DOHH2 (cell line): Measurements from ENCODE around the gene NPIPB6.

Source experiments
- H3F3A ChIP-seq: fragments of 200-600 bp; sonication (generic), shearing (Covaris generic); 2 replicates; pipeline ENCODE4 v1.6.0; 2016; ENCODE audit warnings: antibody characterized with exemption, mild to moderate bottlenecking; ENCODE audit not compliant: control insufficient read depth, insufficient read depth
- H3K27ac ChIP-seq: fragments of 200-600 bp; sonication (generic); 2 replicates; pipeline ENCODE4 v1.5.1; 2014; ENCODE audit warnings: low read depth, mild to moderate bottlenecking, low read length, moderate library complexity
- H3K27me3 ChIP-seq: fragments of 200-600 bp; sonication (generic); 2 replicates; pipeline ENCODE4 v1.6.1; 2014; ENCODE audit warnings: mild to moderate bottlenecking, low read length, mixed read lengths; ENCODE audit not compliant: control insufficient read depth
- H3K36me3 ChIP-seq: fragments of 200-600 bp; sonication (generic); 2 replicates; pipeline ENCODE4 v1.6.1; 2014; ENCODE audit warnings: mild to moderate bottlenecking, low read length, moderate library complexity, mixed read lengths; ENCODE audit not compliant: control insufficient read depth
- H3K4me1 ChIP-seq: fragments of 200-600 bp; sonication (generic); 2 replicates; pipeline ENCODE4 v1.6.1; 2014; ENCODE audit warnings: mild to moderate bottlenecking, low read length, mixed read lengths; ENCODE audit not compliant: control insufficient read depth
- H3K4me2 ChIP-seq: fragments of 200-600 bp; sonication (generic); 2 replicates; pipeline ENCODE4 v1.6.0; 2014; ENCODE audit warnings: mild to moderate bottlenecking, low read length, moderate library complexity
- H3K4me3 ChIP-seq: fragments of 200-600 bp; sonication (generic); 2 replicates; pipeline ENCODE4 v1.5.1; 2014; ENCODE audit warnings: mild to moderate bottlenecking, low read length, mixed read lengths
- H3K79me2 ChIP-seq: fragments of 200-600 bp; sonication (generic); 2 replicates; pipeline ENCODE4 v1.6.1; 2014; ENCODE audit warnings: mild to moderate bottlenecking, low read length, mixed read lengths; ENCODE audit not compliant: control insufficient read depth
- H3K9me2 ChIP-seq: fragments of 200-600 bp; sonication (generic); replicated peaks from 2 replicates; pipeline ENCODE4 v1.6.1; 2014; ENCODE audit warnings: mild to moderate bottlenecking, low read length, mixed read lengths; ENCODE audit not compliant: control insufficient read depth
- H3K9me3 ChIP-seq: fragments of 200-600 bp; sonication (generic); 2 replicates; pipeline ENCODE4 v1.6.1; 2014; ENCODE audit warnings: antibody characterized with exemption, low read length, mixed read lengths; ENCODE audit not compliant: control insufficient read depth, insufficient read depth
- H4K20me1 ChIP-seq: fragments of 200-600 bp; sonication (generic); 2 replicates; pipeline ENCODE4 v1.6.0; 2014; ENCODE audit warnings: low read depth, mild to moderate bottlenecking, antibody characterized with exemption, low read length, moderate library complexity; ENCODE audit not compliant: control insufficient read depth, insufficient read depth
- CTCF ChIP-seq: fragments of 200-600 bp; sonication (generic); IDR thresholded peaks from one replicate; pipeline ENCODE4 v1.5.1; 2014; ENCODE audit warnings: antibody characterized with exemption, mild to moderate bottlenecking, low read depth, low read length; ENCODE audit not compliant: poor library complexity, severe bottlenecking
- EZH2phosphoT487 ChIP-seq: fragments of 200-600 bp; sonication (generic); IDR thresholded peaks from 2 replicates; pipeline ENCODE4 v1.6.1; 2017; ENCODE audit warnings: borderline replicate concordance, mild to moderate bottlenecking, antibody characterized with exemption, low read length, moderate library complexity, mixed read lengths

Gene NPIPB6

GRCh38 chr16:28300327-28300726, 63.0 kb downstream of the NPIPB6 start:
- H3K9me2 ChIP-seq: no peaks in the 10 kb centered on the region
- H3K4me3 ChIP-seq: no peak overlapping the region
- no peaks in the 10 kb centered on the region for H3K4me1 ChIP-seq
- H3K27me3 ChIP-seq: peaks cover 20% of the 10 kb centered on the region
- no peaks in the 10 kb centered on the region for H3K79me2 ChIP-seq
- no peak overlapping the region for H3K27ac ChIP-seq
- no peaks in the 10 kb centered on the region for H3K36me3 ChIP-seq
- no peak overlapping the region for H3K4me2 ChIP-seq
- TF ChIP-seq CTCF (no peak), EZH2phosphoT487 (no peak)
- H4K20me1 ChIP-seq: no peaks in the 10 kb centered on the region
- H3F3A ChIP-seq: no peaks in the 10 kb centered on the region
- H3K9me3 ChIP-seq: no peaks in the 10 kb centered on the region

- no peak for TF ChIP-seq CTCF
- no peak for TF ChIP-seq EZH2phosphoT487
- Histone ChIP-seq H3K36me3 (no peaks in the 10 kb centered on the region), H3K4me1 (no peaks in the 10 kb centered on the region), H3K27me3 (peaks cover 39% of the 10 kb centered on the region), H3K4me2 (no peak overlapping the region), H3K27ac (no peak overlapping the region), H3K9me2 (no peaks in the 10 kb centered on the region), H3K4me3 (no peak overlapping the region), H3K9me3 (no peaks in the 10 kb centered on the region), H4K20me1 (no peaks in the 10 kb centered on the region), H3F3A (no peaks in the 10 kb centered on the region), H3K79me2 (no peaks in the 10 kb centered on the region)
These were observed 64.8 kb downstream of the NPIPB6 start for GRCh38 chr16:28298511-28298878.

GRCh38 chr16:28297784-28298510, 65.4 kb downstream of the NPIPB6 start:
- no peaks in the 10 kb centered on the region for H3K79me2 ChIP-seq
- H3K4me2 ChIP-seq: no peak overlapping the region
- H3K27ac ChIP-seq: no peak overlapping the region
- peaks cover 5% of the 10 kb centered on the region for H3K4me1 ChIP-seq
- H3F3A ChIP-seq: no peaks in the 10 kb centered on the region
- no peaks in the 10 kb centered on the region for H3K36me3 ChIP-seq
- H4K20me1 ChIP-seq: no peaks in the 10 kb centered on the region
- no peaks in the 10 kb centered on the region for H3K9me3 ChIP-seq
- no peak overlapping the region for H3K4me3 ChIP-seq
- TF ChIP-seq CTCF (no peak), EZH2phosphoT487 (no peak)
- H3K27me3 ChIP-seq: peaks cover 44% of the 10 kb centered on the region
- no peaks in the 10 kb centered on the region for H3K9me2 ChIP-seq
